H54 (cell line): ENCODE results near the gene PRR12.
A peak's percentile ranks its signal among the peaks of the same experiment; 100 is the strongest.

ENCODE experiments used
- DNase-seq: peaks from one replicate; pipeline ENCODE4 v3.0.0; 2011; ENCODE audit warnings: low spot score, mixed read lengths; ENCODE audit not compliant: insufficient read length
- FAIRE-seq: peaks from 3 replicates; lab custom pipeline; 2011; peaks lifted over from hg19 to GRCh38; lab: Jason Lieb, UNC
- POLR2A ChIP-seq: IDR thresholded peaks from 2 replicates; pipeline ENCODE4 v1.6.1; 2011; ENCODE audit warnings: low read depth, mild to moderate bottlenecking, low read length

Gene PRR12, protein sequence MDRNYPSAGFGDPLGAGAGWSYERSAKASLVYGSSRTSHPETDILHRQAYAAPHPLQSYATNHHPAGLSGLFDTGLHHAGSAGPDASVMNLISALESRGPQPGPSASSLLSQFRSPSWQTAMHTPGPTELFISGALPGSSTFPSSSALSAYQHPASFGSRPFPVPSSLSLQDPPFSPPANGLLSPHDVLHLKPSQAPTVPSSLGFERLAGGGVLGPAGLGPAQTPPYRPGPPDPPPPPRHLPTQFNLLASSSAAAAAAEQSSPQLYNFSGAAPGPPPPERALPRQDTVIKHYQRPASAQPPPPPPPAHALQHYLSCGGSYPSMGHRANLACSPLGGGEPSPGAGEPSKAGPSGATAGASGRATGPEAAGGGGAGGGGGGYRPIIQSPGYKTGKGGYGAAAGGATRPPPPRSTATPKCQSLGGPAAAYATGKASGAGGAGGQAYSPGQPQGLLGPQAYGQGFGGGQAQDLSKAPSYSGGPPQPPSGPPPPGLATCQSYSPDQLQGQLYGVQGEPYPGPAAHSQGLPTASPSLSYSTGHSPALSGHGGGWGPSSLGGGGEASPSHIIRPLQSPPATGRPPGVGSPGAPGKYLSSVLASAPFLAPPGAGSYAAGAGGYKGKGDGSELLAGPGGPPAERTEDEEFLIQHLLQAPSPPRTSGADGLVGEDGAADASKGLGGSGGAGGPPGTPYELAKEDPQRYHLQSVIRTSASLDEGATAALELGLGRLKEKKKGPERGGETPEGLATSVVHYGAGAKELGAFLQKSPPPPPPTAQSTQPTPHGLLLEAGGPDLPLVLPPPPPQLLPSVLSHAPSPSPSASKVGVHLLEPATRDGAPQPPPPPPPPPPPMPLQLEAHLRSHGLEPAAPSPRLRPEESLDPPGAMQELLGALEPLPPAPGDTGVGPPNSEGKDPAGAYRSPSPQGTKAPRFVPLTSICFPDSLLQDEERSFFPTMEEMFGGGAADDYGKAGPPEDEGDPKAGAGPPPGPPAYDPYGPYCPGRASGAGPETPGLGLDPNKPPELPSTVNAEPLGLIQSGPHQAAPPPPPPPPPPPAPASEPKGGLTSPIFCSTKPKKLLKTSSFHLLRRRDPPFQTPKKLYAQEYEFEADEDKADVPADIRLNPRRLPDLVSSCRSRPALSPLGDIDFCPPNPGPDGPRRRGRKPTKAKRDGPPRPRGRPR (N-terminal part only)

DNA sequence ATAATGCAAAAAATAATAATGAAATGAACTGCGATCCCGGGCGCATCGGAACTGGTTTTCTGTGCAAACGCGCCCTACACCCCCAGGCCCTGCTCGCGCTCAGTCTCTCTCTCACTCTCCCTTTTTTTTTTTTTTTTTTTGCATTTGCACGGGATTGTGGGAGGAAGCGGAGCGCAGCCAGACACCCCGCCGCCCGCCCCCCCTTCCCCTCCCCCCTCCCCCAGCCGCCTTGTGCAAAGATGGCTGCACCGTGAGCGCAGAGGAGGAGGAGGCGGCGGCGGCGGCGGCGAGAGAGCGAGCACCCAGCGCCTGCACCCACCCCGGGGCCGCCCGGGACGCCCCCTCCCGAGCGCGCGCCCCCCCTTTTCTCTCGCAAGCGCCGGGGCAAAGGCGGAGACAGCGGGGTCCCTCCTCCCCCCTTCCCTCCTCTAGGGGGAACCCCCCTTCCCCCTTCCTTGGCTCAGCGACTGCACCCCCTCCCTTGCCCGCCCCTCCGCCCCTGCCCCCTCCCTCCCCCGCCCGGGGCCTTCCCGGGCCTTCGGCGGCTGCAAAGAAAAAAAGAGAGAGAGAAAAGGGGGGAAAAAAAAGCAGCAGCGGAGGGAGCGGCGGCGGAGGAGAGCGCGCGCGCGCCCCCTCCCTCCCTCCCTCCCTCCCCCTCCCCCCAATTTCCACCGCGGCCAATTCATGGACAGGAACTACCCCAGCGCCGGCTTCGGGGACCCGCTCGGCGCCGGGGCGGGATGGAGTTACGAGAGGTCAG, at the start of gene PRR12:
Gene PRR12, plus strand, starts transcription at position 212 of the 760 bp plus-strand sequence. Its CDS starts 473 bp downstream, at position 685.
- peak; percentile 87 for DNase-seq
- peak; percentile 55 for TF ChIP-seq POLR2A
- no peak for FAIRE-seq

DNA sequence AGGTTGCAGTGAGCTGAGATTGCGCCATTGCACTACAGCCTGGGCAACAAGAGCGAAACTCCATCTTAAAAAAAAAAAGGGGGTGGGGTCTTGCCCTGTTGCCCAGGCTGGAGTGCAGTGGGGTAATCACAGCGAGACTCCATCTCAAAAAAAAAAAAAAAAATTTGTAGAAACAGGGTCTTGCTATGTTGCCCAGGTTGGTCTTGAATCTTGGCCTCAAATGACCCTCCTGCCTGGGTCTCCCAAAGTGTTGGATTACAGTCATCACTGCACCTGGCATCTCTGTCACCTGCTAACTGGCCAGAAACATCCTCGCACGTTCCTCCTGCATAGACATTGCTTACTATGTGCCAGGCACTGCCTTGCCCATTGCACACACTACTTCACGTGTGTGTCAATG, 49.1 kb upstream of the PRR12 start:
- FAIRE-seq (no peak), DNase-seq (no peak)
- TF ChIP-seq POLR2A: no peak

DNA sequence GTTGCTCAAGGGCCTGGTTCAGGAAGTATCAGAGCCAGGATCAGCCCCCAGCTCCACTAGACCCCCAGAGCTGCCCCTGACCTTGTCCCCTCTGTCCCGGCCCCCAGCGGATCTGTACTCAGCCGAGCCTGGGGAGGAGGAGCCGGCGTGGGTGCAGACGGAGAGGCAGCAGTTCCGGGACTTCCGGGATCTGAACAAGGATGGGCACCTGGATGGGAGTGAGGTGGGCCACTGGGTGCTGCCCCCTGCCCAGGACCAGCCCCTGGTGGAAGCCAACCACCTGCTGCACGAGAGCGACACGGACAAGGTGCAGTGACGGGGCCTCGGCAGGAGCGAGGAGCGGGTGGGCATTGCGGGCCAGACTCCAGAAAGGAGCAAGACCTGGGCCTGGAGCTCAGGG, 48.5 kb upstream of the PRR12 start:
- no peak for FAIRE-seq

DNA sequence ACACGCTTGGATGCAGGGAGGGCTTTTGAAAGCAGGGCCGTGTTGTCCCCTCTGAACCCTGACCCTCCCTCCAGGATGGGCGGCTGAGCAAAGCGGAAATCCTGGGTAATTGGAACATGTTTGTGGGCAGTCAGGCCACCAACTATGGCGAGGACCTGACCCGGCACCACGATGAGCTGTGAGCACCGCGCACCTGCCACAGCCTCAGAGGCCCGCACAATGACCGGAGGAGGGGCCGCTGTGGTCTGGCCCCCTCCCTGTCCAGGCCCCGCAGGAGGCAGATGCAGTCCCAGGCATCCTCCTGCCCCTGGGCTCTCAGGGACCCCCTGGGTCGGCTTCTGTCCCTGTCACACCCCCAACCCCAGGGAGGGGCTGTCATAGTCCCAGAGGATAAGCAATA, 48.0 kb upstream of the PRR12 start:
- DNase-seq: no peak
- TF ChIP-seq POLR2A: no peak
- no peak for FAIRE-seq

More for the DNA sequence above, 48.5 kb upstream of the PRR12 start:
- DNase-seq: no peak
- no peak for TF ChIP-seq POLR2A

DNA sequence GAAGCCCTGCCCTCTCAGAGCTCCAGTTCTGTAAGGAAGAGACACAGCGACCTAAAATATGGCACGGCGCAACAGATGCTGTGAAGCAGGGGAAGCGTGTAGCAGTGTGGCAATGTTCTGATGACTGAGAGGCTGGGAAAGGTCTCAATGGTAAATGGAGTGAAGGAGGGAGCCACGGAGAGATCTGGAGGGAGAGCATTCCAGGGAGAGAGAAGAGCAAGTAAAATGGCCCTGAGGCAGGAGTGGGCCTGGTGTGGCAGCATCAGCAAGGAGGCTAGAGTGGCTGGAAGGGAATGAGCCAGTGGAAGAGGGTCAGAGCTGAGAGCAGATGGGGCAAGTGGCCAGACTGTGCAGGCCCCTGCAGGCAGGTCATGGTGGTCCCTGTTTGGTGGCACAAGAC, 46.8 kb upstream of the PRR12 start:
- no peak for DNase-seq
- TF ChIP-seq POLR2A: no peak
- no peak for FAIRE-seq

DNA sequence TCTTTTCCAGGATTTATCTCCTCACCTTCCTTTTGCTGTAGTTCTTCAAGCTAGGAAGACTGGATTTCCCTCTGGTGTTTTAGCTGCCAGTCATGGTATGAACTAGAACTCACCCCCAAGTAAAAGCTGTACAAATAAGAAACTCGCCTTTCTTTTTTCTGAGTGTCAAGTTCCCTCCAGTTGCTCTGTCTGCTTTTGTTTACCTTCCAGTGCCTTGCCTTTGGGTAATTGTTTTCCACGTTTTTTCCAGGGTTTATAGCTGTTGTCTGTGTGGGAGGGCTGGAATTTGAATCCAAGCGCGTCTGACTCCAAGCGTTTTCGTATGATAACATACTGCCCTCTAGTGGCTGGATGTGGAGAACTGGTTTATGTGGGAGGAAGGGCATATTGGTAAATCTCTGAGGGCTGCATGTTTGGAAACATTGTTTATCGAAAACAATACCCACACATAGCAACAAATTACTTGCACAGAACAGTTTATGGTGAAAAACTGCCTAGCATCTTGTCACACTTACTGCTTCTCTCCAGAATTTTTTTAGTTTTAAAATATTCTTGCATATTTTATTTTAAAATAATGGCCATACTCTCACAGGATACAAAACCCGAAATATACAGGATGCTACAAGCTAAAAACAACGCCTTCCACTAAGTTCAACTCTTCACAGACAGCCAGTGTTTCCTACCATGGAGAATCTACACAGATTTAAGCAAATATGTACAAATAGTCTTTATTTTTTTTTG, 44.0 kb upstream of the PRR12 start:
- FAIRE-seq (peak; percentile 82), DNase-seq (peak; percentile 86)
- TF ChIP-seq POLR2A: no peak

DNA sequence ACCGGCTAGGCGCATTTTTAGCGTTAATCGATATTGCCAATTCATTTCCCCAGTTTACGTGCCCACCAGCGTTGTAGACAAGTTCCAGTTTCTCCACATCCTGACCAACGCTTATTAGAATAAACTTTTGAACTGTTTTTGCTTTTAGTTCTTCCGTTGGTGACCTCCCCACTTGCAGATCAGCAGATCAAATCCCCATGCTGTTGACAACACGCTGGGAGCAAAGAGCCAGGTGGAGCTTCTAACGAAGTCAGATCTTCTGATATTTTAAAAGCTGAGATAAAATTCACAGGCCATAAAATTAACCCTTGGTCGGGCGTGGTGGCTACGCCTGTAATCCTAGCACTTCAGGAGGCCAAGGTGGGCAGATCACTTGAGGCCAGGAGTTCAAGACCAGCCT, 41.9 kb upstream of the PRR12 start:
- TF ChIP-seq POLR2A: no peak
- no peak for FAIRE-seq
- no peak for DNase-seq

DNA sequence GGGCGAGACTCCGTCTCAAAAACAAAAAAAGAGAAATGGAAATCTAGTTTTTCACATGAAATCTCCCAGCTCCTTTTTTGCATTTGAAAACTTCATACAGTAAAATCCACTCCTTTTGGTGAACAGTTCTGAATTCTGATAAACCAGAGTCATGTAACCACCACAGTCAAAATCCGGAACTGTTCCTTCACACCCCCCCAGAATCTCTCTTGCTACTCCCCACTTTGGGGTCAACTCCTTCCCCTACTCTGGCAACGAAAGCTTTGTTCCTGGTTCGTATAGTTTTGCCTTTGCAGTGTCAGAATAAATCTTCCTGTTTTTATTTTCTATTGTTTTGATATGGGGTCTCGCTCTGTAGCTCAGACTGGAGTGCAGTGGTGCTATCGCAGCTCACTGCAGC, 39.5 kb upstream of the PRR12 start:
- FAIRE-seq (no peak), DNase-seq (no peak)
- no peak for TF ChIP-seq POLR2A

DNA sequence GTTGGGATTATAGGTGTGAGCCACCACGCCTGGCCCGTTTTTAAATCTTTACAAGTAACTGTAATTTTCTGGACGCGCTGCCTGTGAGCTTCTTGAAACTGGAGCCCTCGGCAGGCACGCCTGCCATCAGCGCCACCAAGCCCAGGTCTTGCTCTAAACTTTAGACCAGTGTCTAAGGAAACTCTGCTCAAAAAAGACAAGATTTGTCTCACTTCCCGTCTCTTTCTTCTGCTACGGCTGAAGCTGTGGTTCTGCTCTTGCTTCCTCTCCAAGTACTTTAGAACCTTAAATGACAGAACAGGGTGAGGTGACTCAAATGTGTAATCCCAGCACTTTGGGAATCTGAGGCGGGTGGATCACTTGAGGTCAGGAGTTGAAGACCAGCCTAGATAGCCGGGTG, 38.2 kb upstream of the PRR12 start:
- TF ChIP-seq POLR2A: no peak
- FAIRE-seq (no peak), DNase-seq (no peak)

DNA sequence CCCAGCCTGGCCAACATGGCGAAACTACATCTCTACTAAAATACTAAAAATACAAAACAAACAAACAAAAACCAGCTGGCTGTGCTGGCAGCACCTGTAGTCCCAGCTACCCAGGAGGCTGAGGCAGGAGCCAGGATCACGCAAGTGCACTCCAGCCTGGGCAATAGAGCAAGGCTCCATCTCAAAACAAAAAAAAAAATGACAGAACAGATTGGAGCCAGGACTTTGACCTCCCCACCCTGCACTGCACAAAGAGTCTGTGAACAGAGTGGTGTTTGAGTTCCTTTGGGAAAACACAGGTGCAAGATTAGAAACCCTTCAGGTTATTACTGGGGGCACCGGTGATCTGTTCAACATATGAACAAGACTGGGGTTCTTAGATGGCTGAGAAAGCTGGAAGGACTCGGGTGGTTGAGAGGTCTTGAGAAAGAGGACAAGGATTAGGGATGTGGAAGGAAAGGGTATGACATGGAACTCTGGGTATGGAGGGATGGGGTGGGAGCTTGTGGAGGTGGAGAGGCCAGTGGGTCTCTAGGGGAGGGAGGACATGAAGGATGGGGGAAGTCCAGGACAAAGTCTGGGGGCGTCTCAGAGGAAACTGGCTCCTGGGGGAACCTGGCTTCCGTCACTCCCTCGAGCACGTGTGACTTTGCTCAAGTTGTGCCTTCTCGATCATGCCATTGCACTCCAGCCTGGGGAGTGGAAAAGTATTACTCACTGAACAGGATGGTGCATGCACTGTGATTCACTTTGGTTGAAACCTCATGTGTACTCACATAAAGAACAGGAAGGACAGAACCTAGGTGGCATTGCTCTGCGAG, 37.3 kb upstream of the PRR12 start:
- TF ChIP-seq POLR2A: no peak
- DNase-seq (peak; percentile 81), FAIRE-seq (no peak)

DNA sequence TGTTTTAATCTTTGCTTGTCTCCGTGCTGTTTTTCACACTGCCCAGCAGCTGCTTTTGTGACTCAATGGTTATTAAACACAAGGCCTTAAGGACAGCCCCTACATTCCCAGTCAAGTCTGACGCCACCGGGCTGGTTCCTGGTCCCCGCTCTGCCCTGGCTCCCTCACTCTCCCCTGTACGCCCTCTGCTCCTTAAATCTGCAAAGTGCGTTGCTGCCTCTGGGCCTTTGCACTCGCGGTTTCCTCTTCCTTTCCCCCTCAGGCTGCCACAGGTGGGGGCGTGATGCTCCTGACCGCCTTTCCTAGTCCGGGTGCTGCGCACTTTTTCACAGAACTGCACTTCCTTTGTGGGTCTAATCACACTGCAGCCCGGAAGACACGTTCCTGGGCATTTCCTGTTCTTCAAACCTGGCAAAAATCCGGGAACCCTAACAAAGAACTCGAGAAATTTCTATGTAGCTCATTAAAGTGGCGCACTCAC, 36.2 kb upstream of the PRR12 start:
- no peak for TF ChIP-seq POLR2A
- FAIRE-seq (no peak), DNase-seq (no peak)
